Right lobe of liver (tissue), 6 donors: Measurements from ENCODE around the gene LHFPL2. TPM values are rescaled to one million over a fixed set of nuclear protein-coding genes. Genes with fewer than 3 reads are reported as not detected.

Source experiments
- ATAC-seq, 4 donors: fragments of 200-7000 bp; cut with Tn5 transposase; one replicate each; pipeline ENCODE4 v1.9.1; 2020; ENCODE audit warnings: mild to moderate bottlenecking in 4 of 4, moderate library complexity in 4 of 4
- DNase-seq, 3 donors: peaks; one replicate each; pipeline ENCODE4 v3.0.0-alpha.2; 2020
- H3K27ac ChIP-seq, 3 donors: fragments of 200-600 bp; one replicate each; pipeline ENCODE4 v1.8.0; 2022
- H3K27me3 ChIP-seq, 2 donors: fragments of 200-600 bp; one replicate each; pipeline ENCODE4 v1.8.0; 2022
- H3K36me3 ChIP-seq, 4 donors: fragments of 200-600 bp; sonication (generic) in 1 of 4; one replicate each; pipeline versions ENCODE4 v1.5.1 to v1.8.0; 2017 to 2022; ENCODE audit warnings: control low read depth in 1 of 4
- H3K4me1 ChIP-seq, 4 donors: fragments of 200-600 bp; sonication (generic) in 1 of 4; one replicate each; pipeline versions ENCODE4 v1.5.1 to v1.8.0; 2017 to 2022; ENCODE audit warnings: control low read depth in 1 of 4
- H3K4me3 ChIP-seq, 3 donors: fragments of 200-600 bp; one replicate each; pipeline ENCODE4 v1.8.0; 2022
- H3K9me3 ChIP-seq, 4 donors: fragments of 200-600 bp; sonication (generic) in 1 of 4; one replicate each; pipeline versions ENCODE4 v1.5.1 to v1.8.0; 2017 to 2022; ENCODE audit warnings: control low read depth in 1 of 4
- POLR2A ChIP-seq: fragments of 450-650 bp; IDR thresholded peaks from one replicate; pipeline ENCODE4 v1.6.1; 2017; ENCODE audit warnings: antibody characterized with exemption, mild to moderate bottlenecking
- WGBS: methylation state at CpG from one replicate; pipeline ENCODE4 v1.1.6; 2018; ENCODE audit warnings: low coverage, low lambda C conversion rate; ENCODE audit not compliant: insufficient coverage; ENCODE audit errors: missing lambda C conversion rate; 5-methylcytosine and 5-hydroxymethylcytosine counted together
- intact Hi-C, 2 donors: fragments of 100-400 bp; cut with DNase I; formaldehyde crosslinking; loops; one replicate each; pipeline versions ENCODE4 v1.11.2 to v1.14.1; 2022
- total RNA-seq, 6 experiments: library from RNA; depleted of rRNA in 2 of 6; stranded (reverse); fragments of >200 nt in 2 of 6; fragmentation: NEBNext Ultra II Directional in 3 of 6; extraction: Animal tissue kit (Norgen Biotek cat#: 25700) in 3 of 6; gene quantifications; one replicate each; pipeline versions ENCODE4 v1.1.0 to v1.2.4, GENCODE V29; 2016 to 2023
- TF ChIP-seq, protein P1 (sequence below), 4 donors: fragments of 200-600 bp in 3 of 4; fragments of 450-650 bp in 1 of 4; IDR thresholded peaks; one replicate each; pipeline versions ENCODE4 v1.5.1 to v1.8.0; 2016 to 2022; ENCODE audit warnings: antibody characterized with exemption in 4 of 4, mild to moderate bottlenecking in 2 of 4
- donor health status: DM: no; HTN: yes; CAD: no.
- donor health status: DM: no; HTN: no; CAD: no.
- donor health status: DM: no; HTN: no; CAD: no.
- donor health status: DM: no; HTN: yes; CAD: no.
- donor health status: DM: no; HTN: yes; CAD: no.

The LHFPL2 gene
- total RNA-seq, 6 experiments from 2014 or later, result 2.6 to 11.8 (median 4.3) TPM

DNA sequence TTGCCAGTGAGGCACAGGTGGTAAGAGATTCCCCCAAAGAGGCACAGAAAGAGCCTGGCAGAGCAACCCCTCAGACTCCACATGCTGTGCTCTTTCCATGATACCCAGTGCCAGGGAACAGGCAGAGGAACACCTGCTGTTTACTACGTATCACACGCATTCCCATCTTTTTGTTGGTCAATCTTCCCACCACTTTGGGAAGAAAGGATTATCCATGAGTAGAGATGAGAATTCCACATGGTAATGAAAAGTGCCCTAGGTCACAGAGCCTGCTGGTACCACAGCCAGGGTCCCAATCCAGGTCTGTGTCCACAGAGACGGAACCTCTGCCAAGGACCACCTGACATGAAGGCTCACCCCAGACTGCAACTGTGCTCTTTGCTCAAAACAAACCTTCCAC is 86.6 kb downstream of the LHFPL2 start:
- intact Hi-C loops, result no loop called here
- 95% methylated on average over 3 of the region's 3 CpGs for WGBS

DNA sequence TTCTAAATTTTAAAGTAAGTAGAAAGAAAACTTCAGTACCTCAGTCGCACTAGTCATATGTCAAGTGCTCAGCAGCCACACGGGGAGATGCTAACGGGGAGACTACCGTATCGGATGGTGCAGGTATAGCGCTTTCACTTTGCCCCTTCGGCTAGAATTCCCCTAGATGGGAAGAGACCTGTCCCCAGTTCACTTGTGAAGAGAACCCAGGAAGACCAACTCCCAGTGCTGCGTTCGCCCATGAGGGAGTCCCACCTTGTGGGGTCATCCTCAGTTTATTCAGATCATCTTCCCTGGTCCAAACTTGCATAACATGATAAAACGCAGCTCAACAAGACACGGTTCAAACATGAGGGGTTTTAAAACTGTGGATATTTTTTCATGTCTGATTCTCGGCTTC is 87.3 kb downstream of the LHFPL2 start:
- Histone ChIP-seq H3K9me3 (no peaks in the 10 kb centered on the region), H3K27me3 (no peaks in the 10 kb centered on the region), H3K27ac (no peak overlapping the region), H3K36me3 (no peaks in the 10 kb centered on the region), H3K4me3 (no peak overlapping the region), H3K4me1 (no peaks in the 10 kb centered on the region)
- no peak for DNase-seq
- no peak for ATAC-seq
- no peak for TF ChIP-seq POLR2A
- TF ChIP-seq, protein P1, sequence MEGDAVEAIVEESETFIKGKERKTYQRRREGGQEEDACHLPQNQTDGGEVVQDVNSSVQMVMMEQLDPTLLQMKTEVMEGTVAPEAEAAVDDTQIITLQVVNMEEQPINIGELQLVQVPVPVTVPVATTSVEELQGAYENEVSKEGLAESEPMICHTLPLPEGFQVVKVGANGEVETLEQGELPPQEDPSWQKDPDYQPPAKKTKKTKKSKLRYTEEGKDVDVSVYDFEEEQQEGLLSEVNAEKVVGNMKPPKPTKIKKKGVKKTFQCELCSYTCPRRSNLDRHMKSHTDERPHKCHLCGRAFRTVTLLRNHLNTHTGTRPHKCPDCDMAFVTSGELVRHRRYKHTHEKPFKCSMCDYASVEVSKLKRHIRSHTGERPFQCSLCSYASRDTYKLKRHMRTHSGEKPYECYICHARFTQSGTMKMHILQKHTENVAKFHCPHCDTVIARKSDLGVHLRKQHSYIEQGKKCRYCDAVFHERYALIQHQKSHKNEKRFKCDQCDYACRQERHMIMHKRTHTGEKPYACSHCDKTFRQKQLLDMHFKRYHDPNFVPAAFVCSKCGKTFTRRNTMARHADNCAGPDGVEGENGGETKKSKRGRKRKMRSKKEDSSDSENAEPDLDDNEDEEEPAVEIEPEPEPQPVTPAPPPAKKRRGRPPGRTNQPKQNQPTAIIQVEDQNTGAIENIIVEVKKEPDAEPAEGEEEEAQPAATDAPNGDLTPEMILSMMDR (IDR thresholded peaks at IDR 0.05), result no peak
- intact Hi-C loops, result no loop called here
- 92% methylated on average over 12 of the region's 12 CpGs for WGBS

More for the DNA sequence above, 86.6 kb downstream of the LHFPL2 start:
- no peak for DNase-seq
- no peak overlapping the region for H3K27ac ChIP-seq
- H3K4me3 ChIP-seq, result no peak overlapping the region
- H3K36me3 ChIP-seq, result no peaks in the 10 kb centered on the region
- no peak for ATAC-seq
- H3K27me3 ChIP-seq, result no peaks in the 10 kb centered on the region
- TF ChIP-seq POLR2A, result no peak
- TF ChIP-seq, protein P1 (IDR thresholded peaks at IDR 0.05), result no peak
- no peaks in the 10 kb centered on the region for H3K4me1 ChIP-seq
- H3K9me3 ChIP-seq, result no peaks in the 10 kb centered on the region

DNA sequence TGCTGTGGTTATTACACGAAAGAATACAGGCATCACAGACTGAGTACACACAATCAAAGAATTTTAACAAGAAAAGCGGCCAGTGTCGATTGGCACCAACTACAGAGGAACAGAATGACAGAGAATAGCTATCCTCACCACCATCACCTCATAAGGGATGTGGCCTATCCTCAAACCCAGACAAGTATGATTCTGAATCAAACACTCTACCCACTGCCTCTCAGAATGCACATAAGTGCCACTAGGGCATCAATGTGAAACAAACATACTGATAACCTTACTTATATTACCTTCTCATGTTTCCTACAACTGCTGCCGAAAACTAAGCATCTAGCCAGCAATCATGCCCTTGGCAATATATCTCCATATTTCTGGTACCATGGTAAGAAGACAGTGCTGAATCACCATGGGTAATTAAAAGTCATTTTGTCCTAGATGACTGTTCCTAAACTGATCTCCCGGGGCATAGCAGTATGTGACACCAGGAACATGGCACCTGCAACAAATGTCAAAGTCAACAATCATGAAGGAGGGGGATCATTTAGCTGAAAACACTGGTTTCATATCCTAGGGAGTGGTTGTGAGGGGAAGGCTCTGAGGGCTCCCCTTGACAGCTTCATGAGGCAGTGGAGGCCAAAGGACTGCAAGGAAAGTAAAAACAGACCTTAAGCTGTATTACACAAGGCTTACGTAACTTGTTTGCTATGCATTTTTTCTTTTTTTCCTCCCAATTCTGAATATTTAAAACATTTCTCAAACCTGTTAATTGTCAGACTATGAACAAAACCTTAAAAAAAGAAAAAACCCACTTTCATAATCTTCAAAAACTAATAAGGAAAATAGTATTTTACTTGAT is 88.3 kb downstream of the LHFPL2 start:
- no peaks in the 10 kb centered on the region for H3K36me3 ChIP-seq
- intact Hi-C loops, result no loop called here
- no peak for ATAC-seq
- H3K4me1 ChIP-seq, result no peaks in the 10 kb centered on the region
- no peaks in the 10 kb centered on the region for H3K9me3 ChIP-seq
- TF ChIP-seq POLR2A, result no peak
- TF ChIP-seq, protein P1 (IDR thresholded peaks at IDR 0.05), result no peak
- H3K27ac ChIP-seq, result no peak overlapping the region
- 98% methylated on average over 6 of the region's 6 CpGs for WGBS
- no peaks in the 10 kb centered on the region for H3K27me3 ChIP-seq
- DNase-seq, result no peak
- H3K4me3 ChIP-seq, result no peak overlapping the region

- DNase-seq (no peak), ATAC-seq (no peak)
- no peak for TF ChIP-seq POLR2A
- TF ChIP-seq, protein P1 (IDR thresholded peaks at IDR 0.05), result no peak
- intact Hi-C loops, result no loop called here
- WGBS, result 72% methylated on average over 5 of the region's 5 CpGs
- no peaks in the 10 kb centered on the region for H3K9me3 ChIP-seq
- no peaks in the 10 kb centered on the region for H3K4me1 ChIP-seq
- no peaks in the 10 kb centered on the region for H3K36me3 ChIP-seq
- H3K4me3 ChIP-seq, result no peak overlapping the region
- H3K27me3 ChIP-seq, result peaks cover 0 to 6% of the 10 kb centered on the region in 2 donors
- no peak overlapping the region for H3K27ac ChIP-seq
Observed at GRCh38 chr5:78557601-78558000, 91.0 kb downstream of the LHFPL2 start.
